Caco-2 (cell line): ENCODE results near the gene BIN2. TPM values are rescaled to one million over a fixed set of nuclear protein-coding genes. Genes with fewer than 3 reads are reported as not detected.

Experiments used
- BruUV-seq: library from RNA; stranded (reverse); fragments of 400-500 nt; replicated peaks from 2 replicates; lab custom pipeline; 2021; lab: Mats Ljungman, UMichigan
- CTCF ChIA-PET: fragments of 300-600 bp; sonication (Branson Sonifier 250); formaldehyde crosslinking; loops from one replicate; lab custom pipeline; 2022; ENCODE audit warnings: antibody characterized with exemption; lab: Charles Lee
- POLR2A ChIA-PET: fragments of 300-600 bp; sonication (Branson Sonifier 250); formaldehyde crosslinking; loops from one replicate; lab custom pipeline; 2022; ENCODE audit warnings: antibody characterized with exemption; lab: Charles Lee
- DNase-seq, 2 experiments: peaks; one replicate each; pipeline versions ENCODE4 v3.0.0 to v3.0.0-alpha.2; 2020 to 2022
- H3K27me3 ChIP-seq: replicated peaks from 2 replicates; pipeline ENCODE4 v1.6.0; 2011; ENCODE audit warnings: low read length; ENCODE audit not compliant: control insufficient read depth, insufficient read depth
- H3K36me3 ChIP-seq: 2 replicates; pipeline ENCODE4 v1.5.1; 2011; ENCODE audit warnings: low read length; ENCODE audit not compliant: control insufficient read depth, insufficient read depth
- H3K4me1 ChIP-seq: fragments of 250-450 bp; sonication (Bioruptor Pico); 2 replicates; pipeline ENCODE4 v1.5.1; 2020; ENCODE audit warnings: mild to moderate bottlenecking
- H3K4me3 ChIP-seq: 2 replicates; pipeline ENCODE4 v1.5.1; 2011; ENCODE audit warnings: low read depth, mild to moderate bottlenecking, control low read depth, low read length
- H3K9me3 ChIP-seq: fragments of 250-450 bp; sonication (Bioruptor Pico); 2 replicates; pipeline ENCODE4 v1.5.1; 2020; ENCODE audit warnings: mild to moderate bottlenecking, moderate library complexity
- H3K27ac Mint-ChIP-seq: one replicate; pipeline ENCODE4 v1.8.0; 2022; ENCODE audit warnings: mixed read lengths; ENCODE audit not compliant: unreplicated experiment
- H3K27me3 Mint-ChIP-seq: one replicate; pipeline ENCODE4 v1.8.0; 2022; ENCODE audit warnings: mixed read lengths; ENCODE audit not compliant: insufficient read depth, unreplicated experiment
- H3K36me3 Mint-ChIP-seq: one replicate; pipeline ENCODE4 v1.8.0; 2022; ENCODE audit warnings: mild to moderate bottlenecking, mixed read lengths; ENCODE audit not compliant: insufficient read depth, unreplicated experiment
- H3K4me1 Mint-ChIP-seq: one replicate; pipeline ENCODE4 v1.8.0; 2022; ENCODE audit warnings: low read depth, mixed read lengths; ENCODE audit not compliant: unreplicated experiment
- H3K4me3 Mint-ChIP-seq: one replicate; pipeline ENCODE4 v1.8.0; 2022; ENCODE audit warnings: mild to moderate bottlenecking, moderate library complexity, mixed read lengths; ENCODE audit not compliant: unreplicated experiment
- H3K9me3 Mint-ChIP-seq: one replicate; pipeline ENCODE4 v1.8.0; 2022; ENCODE audit warnings: mixed read lengths; ENCODE audit not compliant: unreplicated experiment
- intact Hi-C: fragments of 100-400 bp; cut with micrococcal nuclease; formaldehyde crosslinking; loops from one replicate; pipeline ENCODE4 v1.10.0; 2022; ENCODE audit not compliant: unreplicated experiment
- total RNA-seq: library from RNA; stranded (reverse); gene quantifications from 2 replicates; pipeline ENCODE4 v1.2.3, GENCODE V29; 2022
- TF ChIP-seq, protein P1 (sequence below), 2 experiments: fragments of 200-600 bp in 1 of 2; IDR thresholded peaks; 1 replicate in 1 of 2; 2 replicates in 1 of 2; pipeline versions ENCODE4 v1.5.1 to v1.8.0; 2011 to 2022; ENCODE audit warnings: antibody characterized with exemption in 1 of 2, control low read depth in 1 of 2, inconsistent platforms in 1 of 2, low read depth in 1 of 2, low read length in 1 of 2, mild to moderate bottlenecking in 1 of 2, moderate library complexity in 1 of 2; ENCODE audit not compliant: insufficient read depth in 1 of 2, severe bottlenecking in 1 of 2, unreplicated experiment in 1 of 2

Gene BIN2
- total RNA-seq, 1 experiment from 2014 or later, result 0.18 TPM

DNA sequence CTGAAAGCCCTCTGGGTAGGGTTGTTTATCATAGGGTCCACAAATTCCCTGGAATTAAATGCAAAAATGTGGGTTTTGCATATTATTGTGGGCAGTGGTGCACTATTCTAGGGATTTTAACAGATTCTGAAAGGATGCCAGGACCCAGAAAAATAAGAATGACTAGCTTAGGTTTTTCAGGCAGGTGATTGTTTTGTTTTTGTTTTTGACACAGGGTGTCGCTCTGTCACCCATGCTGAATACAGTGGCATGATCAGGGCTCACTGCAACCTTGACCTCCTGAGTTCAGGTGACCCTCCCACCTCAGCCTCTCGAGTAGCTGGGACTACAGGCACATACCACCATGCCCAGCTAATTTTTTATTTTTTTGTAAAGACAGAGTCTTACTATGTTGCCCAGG, 48.0 kb upstream of the BIN2 start:
- intact Hi-C loops, result no loop called here
- Histone ChIP-seq H3K36me3 (peaks cover 7% of the 10 kb centered on the region), H3K9me3 (no peaks in the 10 kb centered on the region), H3K4me1 (peaks cover 19% of the 10 kb centered on the region), H3K27me3 (no peaks in the 10 kb centered on the region), H3K4me3 (no peak overlapping the region)
- Mint-ChIP-seq H3K27ac (peak overlapping the region; percentile 82), H3K9me3 (no peaks in the 10 kb centered on the region), H3K36me3 (peaks cover 96% of the 10 kb centered on the region), H3K4me3 (peak overlapping the region; percentile 15), H3K27me3 (no peaks in the 10 kb centered on the region), H3K4me1 (peaks cover 16% of the 10 kb centered on the region)
- ChIA-PET CTCF (interaction anchor here (0.7 to 1.7 kb wide), 4 partner anchors 18 to 291 kb away, joined by 3 to 7 read pairs (median 4); no protein-coding TSS in a partner anchor), POLR2A (interaction anchor here (0.6 to 1.6 kb wide), 3 partner anchors 19 to 517 kb away, joined by 3 to 6 read pairs (median 6); partner anchors contain the start of gene GALNT6)
- DNase-seq, result no peak
- no TSS peak for BruUV-seq
- TF ChIP-seq, protein P1, sequence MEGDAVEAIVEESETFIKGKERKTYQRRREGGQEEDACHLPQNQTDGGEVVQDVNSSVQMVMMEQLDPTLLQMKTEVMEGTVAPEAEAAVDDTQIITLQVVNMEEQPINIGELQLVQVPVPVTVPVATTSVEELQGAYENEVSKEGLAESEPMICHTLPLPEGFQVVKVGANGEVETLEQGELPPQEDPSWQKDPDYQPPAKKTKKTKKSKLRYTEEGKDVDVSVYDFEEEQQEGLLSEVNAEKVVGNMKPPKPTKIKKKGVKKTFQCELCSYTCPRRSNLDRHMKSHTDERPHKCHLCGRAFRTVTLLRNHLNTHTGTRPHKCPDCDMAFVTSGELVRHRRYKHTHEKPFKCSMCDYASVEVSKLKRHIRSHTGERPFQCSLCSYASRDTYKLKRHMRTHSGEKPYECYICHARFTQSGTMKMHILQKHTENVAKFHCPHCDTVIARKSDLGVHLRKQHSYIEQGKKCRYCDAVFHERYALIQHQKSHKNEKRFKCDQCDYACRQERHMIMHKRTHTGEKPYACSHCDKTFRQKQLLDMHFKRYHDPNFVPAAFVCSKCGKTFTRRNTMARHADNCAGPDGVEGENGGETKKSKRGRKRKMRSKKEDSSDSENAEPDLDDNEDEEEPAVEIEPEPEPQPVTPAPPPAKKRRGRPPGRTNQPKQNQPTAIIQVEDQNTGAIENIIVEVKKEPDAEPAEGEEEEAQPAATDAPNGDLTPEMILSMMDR (IDR thresholded peaks at IDR 0.05; ENCODE audit: insufficient read depth in 1 of 2, low read depth in 1 of 2, low read length in 1 of 2, severe bottlenecking in 1 of 2, unreplicated experiment in 1 of 2), result no peak

DNA sequence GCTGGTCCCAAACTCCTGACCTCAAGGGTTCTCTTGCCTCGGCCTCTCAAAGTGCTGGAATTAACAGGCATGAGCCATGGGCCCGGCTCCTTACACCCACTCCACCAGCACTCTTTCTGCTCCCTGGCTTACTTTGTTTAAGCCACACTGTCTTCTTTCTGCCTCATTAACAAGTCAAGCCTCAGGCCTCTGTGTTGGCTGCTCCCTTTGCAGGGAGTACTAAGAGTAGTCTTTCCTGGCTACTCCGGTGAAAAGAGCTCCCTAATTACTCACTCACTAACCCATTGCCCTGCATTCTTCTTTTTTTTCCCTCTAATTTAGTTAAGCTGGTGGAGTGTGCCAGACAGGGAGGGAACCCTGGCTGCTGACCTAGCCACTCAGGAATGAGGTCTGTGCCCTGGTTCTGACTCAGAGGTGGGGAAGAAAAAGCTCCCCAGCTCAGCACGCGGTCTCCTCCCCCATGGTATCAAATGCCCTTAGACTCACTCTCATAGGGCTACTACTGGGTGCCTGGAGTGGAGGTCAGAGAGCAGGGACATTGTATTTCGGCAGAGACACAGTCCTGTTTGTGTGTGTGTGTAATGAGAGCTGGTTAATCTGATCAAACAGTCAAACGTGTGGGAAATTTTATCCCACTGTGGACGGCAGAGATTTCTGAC, 47.5 kb upstream of the BIN2 start:
- DNase-seq, result peak; percentile 59 to 64
- H3K27me3 ChIP-seq, result no peaks in the 10 kb centered on the region
- peaks cover 2% of the 10 kb centered on the region for H3K36me3 ChIP-seq
- no peak overlapping the region for H3K4me3 ChIP-seq
- intact Hi-C loops, result no loop called here
- TF ChIP-seq, protein P1 (IDR thresholded peaks at IDR 0.05; ENCODE audit: insufficient read depth in 1 of 2, low read depth in 1 of 2, low read length in 1 of 2, severe bottlenecking in 1 of 2, unreplicated experiment in 1 of 2), result no peak
- Mint-ChIP-seq H3K4me1 (peaks cover 16% of the 10 kb centered on the region), H3K9me3 (no peaks in the 10 kb centered on the region), H3K27me3 (no peaks in the 10 kb centered on the region), H3K27ac (peak overlapping the region; percentile 82), H3K36me3 (peaks cover 96% of the 10 kb centered on the region), H3K4me3 (peak overlapping the region; percentile 15)
- ChIA-PET CTCF (interaction anchor here (0.7 to 1.7 kb wide), 4 partner anchors 19 to 292 kb away, joined by 3 to 7 read pairs (median 4); no protein-coding TSS in a partner anchor), POLR2A (interaction anchor here (0.6 to 1.6 kb wide), 3 partner anchors 20 to 518 kb away, joined by 3 to 6 read pairs (median 6); partner anchors contain the start of gene GALNT6)
- BruUV-seq, result no TSS peak
- peaks cover 19% of the 10 kb centered on the region for H3K4me1 ChIP-seq
- no peaks in the 10 kb centered on the region for H3K9me3 ChIP-seq

DNA sequence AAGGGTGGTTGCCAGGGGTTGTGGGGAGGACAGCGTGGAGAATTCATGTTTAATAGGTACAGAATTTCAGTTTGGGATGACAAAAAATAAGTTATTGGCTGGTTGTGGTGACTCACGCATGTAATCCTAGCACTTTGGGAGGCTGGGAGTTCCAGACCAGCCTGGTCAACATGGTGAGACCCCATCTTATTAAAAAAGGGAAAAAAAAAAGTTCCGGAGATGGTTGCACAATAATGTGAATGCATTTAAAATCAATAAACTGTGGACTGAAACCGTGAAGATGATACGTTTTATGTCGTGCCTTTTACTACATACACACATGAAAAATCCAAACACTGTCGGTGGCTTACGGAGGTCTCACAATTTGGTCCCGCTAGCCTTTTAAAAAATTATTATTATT, 46.7 kb upstream of the BIN2 start:
- BruUV-seq, result no TSS peak
- Mint-ChIP-seq H3K27me3 (no peaks in the 10 kb centered on the region), H3K27ac (no peak overlapping the region), H3K9me3 (no peaks in the 10 kb centered on the region), H3K36me3 (peaks cover 97% of the 10 kb centered on the region), H3K4me3 (no peak overlapping the region), H3K4me1 (peaks cover 16% of the 10 kb centered on the region)
- DNase-seq, result no peak
- TF ChIP-seq, protein P1 (IDR thresholded peaks at IDR 0.05; ENCODE audit: insufficient read depth in 1 of 2, low read depth in 1 of 2, low read length in 1 of 2, severe bottlenecking in 1 of 2, unreplicated experiment in 1 of 2), result no peak
- H3K36me3 ChIP-seq, result peaks cover 2% of the 10 kb centered on the region
- H3K4me3 ChIP-seq, result no peak overlapping the region
- H3K9me3 ChIP-seq, result no peaks in the 10 kb centered on the region
- no peaks in the 10 kb centered on the region for H3K27me3 ChIP-seq
- intact Hi-C loops, result no loop called here
- peaks cover 19% of the 10 kb centered on the region for H3K4me1 ChIP-seq
- POLR2A ChIA-PET, result no interaction called here
- CTCF ChIA-PET, result no interaction called here
